Sigmoid colon (tissue), 4 donors: Measurements from ENCODE around the gene VAMP1.

ENCODE experiments used
- CTCF ChIP-seq, 4 experiments: fragments of 450-650 bp in 3 of 4; fragments of 200-600 bp in 1 of 4; IDR thresholded peaks; one replicate each; pipeline ENCODE4 v1.5.1; 2016 to 2019; ENCODE audit warnings: antibody characterized with exemption in 4 of 4, mild to moderate bottlenecking in 3 of 4, moderate library complexity in 2 of 4
- EP300 ChIP-seq, 4 donors: sonication (generic); formaldehyde crosslinking; IDR thresholded peaks; one replicate each; pipeline ENCODE4 v1.6.1; 2017; ENCODE audit warnings: antibody characterized with exemption in 4 of 4
- POLR2A ChIP-seq, 2 donors: fragments of 450-650 bp; IDR thresholded peaks; one replicate each; pipeline ENCODE4 v1.6.1; 2016; ENCODE audit warnings: antibody characterized with exemption in 2 of 2, mild to moderate bottlenecking in 2 of 2, moderate library complexity in 2 of 2

GRCh38 chr12:6465467-6466183 lies 4.9 kb downstream of the VAMP1 start:
- TF ChIP-seq POLR2A (IDR thresholded peaks at IDR 0.05) (no peak), EP300 (IDR thresholded peaks at IDR 0.05) (no peak), CTCF (IDR thresholded peaks at IDR 0.05) (peak; percentile 77 to 96 (median 89))
